ENCODE results near the gene ACOT9. TPM values are rescaled to one million over a fixed set of nuclear protein-coding genes. Genes with fewer than 3 reads are reported as not detected.

The ACOT9 gene
- total and polyA plus RNA-seq, 3 experiments from 2014 or later: 29.4 to 33.9 (median 31.1) TPM

Other genes with a start within 250 kb of the ACOT9 start
- gene PRDX4, start 75.8 kb downstream of the ACOT9 start, total RNA-seq: 10 to 100 TPM; 59.5 to 61.4 TPM
- 46.7 TPM for gene PRDX4, start 75.8 kb downstream of the ACOT9 start, polyA plus RNA-seq
- gene SAT1, start 39.9 kb upstream of the ACOT9 start, total RNA-seq: 10 to 100 TPM; 40.0 to 41.3 TPM
- 113 TPM for gene SAT1, start 39.9 kb upstream of the ACOT9 start, polyA plus RNA-seq
- 10 to 100 TPM; 38.3 to 42.6 TPM for gene APOO, start 164.7 kb upstream of the ACOT9 start, total RNA-seq
- gene APOO, start 164.7 kb upstream of the ACOT9 start, polyA plus RNA-seq: 20.0 TPM
- under 1 TPM in 1 of 2 experiments, not detected in 1; 0.11 TPM for gene CXorf58, start 164.7 kb upstream of the ACOT9 start, total RNA-seq
- 0.23 TPM for gene CXorf58, start 164.7 kb upstream of the ACOT9 start, polyA plus RNA-seq

Data from CD8-positive, alpha-beta memory T cell (primary cell).